ENCODE results near the gene FAM13A.
"Not testable (repeated sequence)": the region's sequence is repeated elsewhere in the genome, so short reads cannot be mapped to it uniquely, and the experiment has no call there.

FAM13A gene

GRCh38 chr4:88999392-88999930 is 57.5 kb downstream of the FAM13A start:
- ATAC-seq (ENCODE audit: low read depth), result no peak

GRCh38 chr4:88998891-88999290 is 58.1 kb downstream of the FAM13A start:
- no peaks in the 10 kb centered on the region for H3K4me1 Mint-ChIP-seq
- no peak overlapping the region for H3K27ac Mint-ChIP-seq
- no peaks in the 10 kb centered on the region for H3K9me3 Mint-ChIP-seq
- no peak overlapping the region for H3K4me3 Mint-ChIP-seq
- ATAC-seq (ENCODE audit: low read depth) (no peak), DNase-seq (ENCODE audit: low spot score in 2 of 2) (no peak)
- H3K36me3 Mint-ChIP-seq, result no peaks in the 10 kb centered on the region
- H3K27me3 Mint-ChIP-seq, result peaks cover 3% of the 10 kb centered on the region

More at GRCh38 chr4:88999392-88999930, 57.5 kb downstream of the FAM13A start:
- Mint-ChIP-seq H3K9me3 (no peaks in the 10 kb centered on the region), H3K4me1 (no peaks in the 10 kb centered on the region), H3K36me3 (no peaks in the 10 kb centered on the region), H3K27me3 (peaks cover 3% of the 10 kb centered on the region), H3K4me3 (no peak overlapping the region), H3K27ac (no peak overlapping the region)
- DNase-seq (ENCODE audit: low spot score in 2 of 2), result no peak

- Mint-ChIP-seq H3K27me3 (peaks cover 3% of the 10 kb centered on the region), H3K4me1 (no peaks in the 10 kb centered on the region), H3K27ac (no peak overlapping the region), H3K9me3 (no peaks in the 10 kb centered on the region), H3K36me3 (no peaks in the 10 kb centered on the region), H3K4me3 (no peak overlapping the region)
- DNase-seq (ENCODE audit: low spot score in 2 of 2), result no peak
- no peak for ATAC-seq (ENCODE audit: low read depth)
Measured at GRCh38 chr4:88998001-88998400, 59.0 kb downstream of the FAM13A start.

- Mint-ChIP-seq H3K4me1 (no peaks in the 10 kb centered on the region), H3K27me3 (peaks cover 3% of the 10 kb centered on the region), H3K36me3 (no peaks in the 10 kb centered on the region), H3K9me3 (no peaks in the 10 kb centered on the region), H3K27ac (no peak overlapping the region), H3K4me3 (no peak overlapping the region)
- DNase-seq (ENCODE audit: low spot score in 2 of 2) (no peak), ATAC-seq (ENCODE audit: low read depth) (no peak)
Measured at GRCh38 chr4:88995874-88996273, 61.1 kb downstream of the FAM13A start.

GRCh38 chr4:88995257-88995656 is 61.7 kb downstream of the FAM13A start:
- H3K9me3 Mint-ChIP-seq; H3K36me3 Mint-ChIP-seq; H3K27me3 Mint-ChIP-seq; DNase-seq (ENCODE audit: low spot score in 2 of 2); H3K4me3 Mint-ChIP-seq; H3K27ac Mint-ChIP-seq; ATAC-seq (ENCODE audit: low read depth); H3K4me1 Mint-ChIP-seq: not testable (repeated sequence)

- ATAC-seq (ENCODE audit: low read depth) (no peak), DNase-seq (ENCODE audit: low spot score in 2 of 2) (no peak)
- H3K4me3 Mint-ChIP-seq, result no peak overlapping the region
- peaks cover 3% of the 10 kb centered on the region for H3K27me3 Mint-ChIP-seq
- H3K4me1 Mint-ChIP-seq, result no peaks in the 10 kb centered on the region
- H3K27ac Mint-ChIP-seq, result no peak overlapping the region
- H3K9me3 Mint-ChIP-seq, result no peaks in the 10 kb centered on the region
- no peaks in the 10 kb centered on the region for H3K36me3 Mint-ChIP-seq
Measured at GRCh38 chr4:88993246-88993645, 63.7 kb downstream of the FAM13A start.

- ATAC-seq (ENCODE audit: low read depth), result no peak
- H3K4me1 Mint-ChIP-seq, result no peaks in the 10 kb centered on the region
- no peaks in the 10 kb centered on the region for H3K9me3 Mint-ChIP-seq
- H3K27me3 Mint-ChIP-seq, result peaks cover 3% of the 10 kb centered on the region
- DNase-seq (ENCODE audit: low spot score in 2 of 2), result no peak
- no peak overlapping the region for H3K4me3 Mint-ChIP-seq
- H3K36me3 Mint-ChIP-seq, result no peaks in the 10 kb centered on the region
- no peak overlapping the region for H3K27ac Mint-ChIP-seq
Measured at GRCh38 chr4:88991746-88992145, 65.2 kb downstream of the FAM13A start.

- H3K4me3 Mint-ChIP-seq, result no peak overlapping the region
- no peak overlapping the region for H3K27ac Mint-ChIP-seq
- no peak for DNase-seq (ENCODE audit: low spot score in 2 of 2)
- ATAC-seq (ENCODE audit: low read depth), result no peak
- H3K9me3 Mint-ChIP-seq, result no peaks in the 10 kb centered on the region
- no peaks in the 10 kb centered on the region for H3K27me3 Mint-ChIP-seq
- no peaks in the 10 kb centered on the region for H3K36me3 Mint-ChIP-seq
- H3K4me1 Mint-ChIP-seq, result no peaks in the 10 kb centered on the region
Measured at GRCh38 chr4:88989990-88990389, 67.0 kb downstream of the FAM13A start.

GRCh38 chr4:88985088-88985773 is 71.8 kb downstream of the FAM13A start:
- H3K27ac Mint-ChIP-seq, result no peak overlapping the region
- ATAC-seq (ENCODE audit: low read depth) (no peak), DNase-seq (ENCODE audit: low spot score in 2 of 2) (no peak)
- H3K4me3 Mint-ChIP-seq, result no peak overlapping the region
- H3K27me3 Mint-ChIP-seq, result no peaks in the 10 kb centered on the region
- H3K36me3 Mint-ChIP-seq, result no peaks in the 10 kb centered on the region
- H3K9me3 Mint-ChIP-seq, result no peaks in the 10 kb centered on the region
- H3K4me1 Mint-ChIP-seq, result no peaks in the 10 kb centered on the region

- H3K4me1 Mint-ChIP-seq, result no peaks in the 10 kb centered on the region
- no peak overlapping the region for H3K4me3 Mint-ChIP-seq
- no peaks in the 10 kb centered on the region for H3K27me3 Mint-ChIP-seq
- H3K9me3 Mint-ChIP-seq, result no peaks in the 10 kb centered on the region
- no peak overlapping the region for H3K27ac Mint-ChIP-seq
- DNase-seq (ENCODE audit: low spot score in 2 of 2) (no peak), ATAC-seq (ENCODE audit: low read depth) (no peak)
- H3K36me3 Mint-ChIP-seq, result no peaks in the 10 kb centered on the region
Measured at GRCh38 chr4:88982757-88983156, 74.2 kb downstream of the FAM13A start.

GRCh38 chr4:88981993-88982392 is 75.0 kb downstream of the FAM13A start:
- Mint-ChIP-seq H3K4me1 (no peaks in the 10 kb centered on the region), H3K4me3 (no peak overlapping the region), H3K27me3 (no peaks in the 10 kb centered on the region), H3K27ac (no peak overlapping the region), H3K36me3 (no peaks in the 10 kb centered on the region), H3K9me3 (no peaks in the 10 kb centered on the region)
- no peak for DNase-seq (ENCODE audit: low spot score in 2 of 2)
- no peak for ATAC-seq (ENCODE audit: low read depth)

- no peak overlapping the region for H3K4me3 Mint-ChIP-seq
- H3K27ac Mint-ChIP-seq, result no peak overlapping the region
- no peaks in the 10 kb centered on the region for H3K36me3 Mint-ChIP-seq
- no peak for DNase-seq (ENCODE audit: low spot score in 2 of 2)
- no peaks in the 10 kb centered on the region for H3K9me3 Mint-ChIP-seq
- ATAC-seq (ENCODE audit: low read depth), result no peak
- no peaks in the 10 kb centered on the region for H3K4me1 Mint-ChIP-seq
- no peaks in the 10 kb centered on the region for H3K27me3 Mint-ChIP-seq
Measured at GRCh38 chr4:88981556-88981955, 75.4 kb downstream of the FAM13A start.

- H3K36me3 Mint-ChIP-seq, result no peaks in the 10 kb centered on the region
- H3K27ac Mint-ChIP-seq, result no peak overlapping the region
- peaks cover 1% of the 10 kb centered on the region for H3K27me3 Mint-ChIP-seq
- no peaks in the 10 kb centered on the region for H3K9me3 Mint-ChIP-seq
- no peak for ATAC-seq (ENCODE audit: low read depth)
- DNase-seq (ENCODE audit: low spot score in 2 of 2), result no peak
- H3K4me1 Mint-ChIP-seq, result no peaks in the 10 kb centered on the region
- no peak overlapping the region for H3K4me3 Mint-ChIP-seq
Measured at GRCh38 chr4:88979276-88979675, 77.7 kb downstream of the FAM13A start.

GRCh38 chr4:88976775-88977035 is 80.3 kb downstream of the FAM13A start:
- ATAC-seq (ENCODE audit: low read depth), result no peak
- no peak for DNase-seq (ENCODE audit: low spot score in 2 of 2)
- Mint-ChIP-seq H3K27me3 (peaks cover 1% of the 10 kb centered on the region), H3K36me3 (no peaks in the 10 kb centered on the region), H3K9me3 (peaks cover 3% of the 10 kb centered on the region), H3K27ac (no peak overlapping the region), H3K4me3 (no peak overlapping the region), H3K4me1 (no peaks in the 10 kb centered on the region)

- peaks cover 3% of the 10 kb centered on the region for H3K9me3 Mint-ChIP-seq
- DNase-seq (ENCODE audit: low spot score in 2 of 2) (no peak), ATAC-seq (ENCODE audit: low read depth) (no peak)
- H3K4me3 Mint-ChIP-seq, result no peak overlapping the region
- H3K36me3 Mint-ChIP-seq, result no peaks in the 10 kb centered on the region
- H3K4me1 Mint-ChIP-seq, result no peaks in the 10 kb centered on the region
- no peak overlapping the region for H3K27ac Mint-ChIP-seq
- H3K27me3 Mint-ChIP-seq, result peaks cover 1% of the 10 kb centered on the region
Measured at GRCh38 chr4:88975958-88976774, 80.8 kb downstream of the FAM13A start.

Measured in memory B cell (primary cell).